Ishikawa (cell line): ENCODE results near the gene SLC39A5.

Experiments
- MAX ChIP-seq: IDR thresholded peaks from 2 replicates; pipeline ENCODE4 v1.6.1; 2012
- REST ChIP-seq: IDR thresholded peaks from 2 replicates; pipeline ENCODE4 v1.6.1; 2012; ENCODE audit warnings: low read depth, mild to moderate bottlenecking
- USF1 ChIP-seq: IDR thresholded peaks from 2 replicates; pipeline ENCODE4 v1.6.1; 2012

GRCh38 chr12:56258068-56258819 is 28.4 kb downstream of the SLC39A5 start, which contains the start of gene ANKRD52:
- TF ChIP-seq REST, result no peak
- TF ChIP-seq USF1, result 0 out of 2 replicates have a peak, but pooled peaks have one; percentile 9
- peak; percentile 28 for TF ChIP-seq MAX
